ENCODE data around the gene CCR4. TPM values are rescaled to one million over a fixed set of nuclear protein-coding genes. Genes with fewer than 3 reads are reported as not detected.
"Not testable (repeated sequence)": the region's sequence is repeated elsewhere in the genome, so short reads cannot be mapped to it uniquely, and the experiment has no call there.

CCR4 gene
- total RNA-seq, 1 experiment from 2014 or later, result not detected

DNA sequence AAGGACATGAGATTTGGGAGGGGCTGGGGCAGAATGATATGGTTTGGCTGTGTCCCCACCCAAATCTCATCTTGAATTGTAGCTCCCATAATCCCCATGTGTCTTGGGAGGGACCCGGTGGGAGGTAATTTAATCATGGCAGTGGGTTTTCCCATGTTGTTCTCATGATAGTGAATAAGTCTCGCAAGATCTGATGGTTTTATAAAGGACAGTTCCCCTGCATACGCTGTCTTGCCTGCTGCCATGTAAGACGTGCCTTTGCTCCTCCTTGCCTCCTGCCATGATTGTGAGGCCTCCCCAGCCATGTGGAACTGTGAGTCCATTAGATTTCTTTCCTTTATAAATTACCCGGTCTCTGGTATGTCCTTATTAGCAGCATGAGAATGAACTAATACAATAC is 15.2 kb downstream of the CCR4 start:
- BruUV-seq (replicated peaks); DNase-seq (ENCODE audit: unreplicated experiment); intact Hi-C loops (cut with micrococcal nuclease); H3K27ac Mint-ChIP-seq (ENCODE audit: low read depth, unreplicated experiment); H3K4me3 Mint-ChIP-seq (ENCODE audit: unreplicated experiment); H3K36me3 Mint-ChIP-seq (ENCODE audit: insufficient read depth, unreplicated experiment); H3K27me3 Mint-ChIP-seq (ENCODE audit: insufficient read depth, unreplicated experiment); H3K4me1 Mint-ChIP-seq (ENCODE audit: insufficient read depth, unreplicated experiment): not testable (repeated sequence)
- CTCF ChIA-PET, result interaction anchor here (1.0 to 1.9 kb wide), 2 partner anchors 20 to 107 kb away, joined by 4 to 6 read pairs; no protein-coding TSS in a partner anchor
- H3K9me3 Mint-ChIP-seq (ENCODE audit: unreplicated experiment), result peaks cover 17% of the 10 kb centered on the region
- POLR2A ChIA-PET, result interaction anchor here (0.5 to 0.7 kb wide), 2 partner anchors 13 to 26 kb away, joined by 3 read pairs; no protein-coding TSS in a partner anchor

DNA sequence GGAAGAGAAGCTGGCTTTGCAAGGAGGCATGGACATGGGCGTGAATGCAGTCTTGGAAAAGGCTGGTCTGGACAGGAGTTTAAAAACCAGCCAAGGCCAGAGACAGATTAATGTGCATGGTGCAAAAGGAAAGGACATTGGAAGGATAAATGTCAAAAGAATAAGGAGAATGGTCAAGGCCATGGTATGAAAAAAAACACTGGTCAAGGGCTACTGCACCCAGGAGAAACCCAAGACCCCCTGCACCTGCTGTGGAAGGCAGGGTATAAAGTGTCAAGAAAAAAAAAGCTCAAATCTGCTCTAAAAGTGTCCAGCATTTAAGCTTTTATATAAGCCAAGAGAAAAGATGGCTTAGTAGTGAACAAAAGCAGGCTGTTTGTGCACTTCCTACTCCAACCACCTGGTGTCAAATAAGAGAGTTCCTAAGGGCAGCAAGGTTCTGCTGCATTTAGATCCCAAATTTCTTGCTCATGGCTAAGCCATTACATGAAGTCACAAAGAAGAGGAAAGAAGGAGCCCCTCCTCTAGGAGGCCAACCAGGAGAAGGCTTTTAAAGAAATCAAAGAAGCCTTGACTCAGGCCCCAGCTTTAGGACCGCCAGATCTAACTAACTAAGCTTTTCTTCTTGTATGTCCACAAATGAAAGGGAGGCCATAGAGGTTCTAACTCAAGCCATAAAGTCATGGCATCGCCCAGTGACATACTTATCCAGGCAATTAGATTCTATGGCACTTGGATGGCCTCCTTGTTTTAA is 16.9 kb downstream of the CCR4 start:
- BruUV-seq (replicated peaks), result no TSS peak
- no peaks in the 10 kb centered on the region for H3K36me3 Mint-ChIP-seq (ENCODE audit: insufficient read depth, unreplicated experiment)

DNA sequence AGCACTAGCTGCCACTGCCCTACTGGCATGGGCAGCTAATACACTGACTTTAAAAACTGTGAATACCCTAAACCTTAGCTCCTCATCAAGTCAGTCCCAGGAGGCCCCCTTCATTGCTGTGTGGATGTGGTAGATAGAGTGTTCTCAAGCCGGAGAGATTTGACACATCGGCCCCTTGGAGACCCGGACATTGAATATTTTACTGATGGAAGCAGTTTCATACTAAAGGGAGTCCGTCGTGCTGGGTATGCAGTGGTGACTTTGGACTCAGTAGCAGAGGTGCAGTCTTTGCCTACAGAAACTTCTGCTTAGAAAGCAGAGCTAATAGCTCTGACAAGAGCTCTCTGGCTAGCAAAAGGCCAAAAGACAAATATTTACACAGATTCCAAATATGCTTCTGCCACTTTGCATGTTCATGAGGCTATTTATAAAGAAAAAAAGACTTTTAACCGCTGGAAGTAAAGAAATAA is 17.5 kb downstream of the CCR4 start:
- Mint-ChIP-seq H3K4me1 (ENCODE audit: insufficient read depth, unreplicated experiment) (peaks cover 5% of the 10 kb centered on the region), H3K9me3 (ENCODE audit: unreplicated experiment) (peaks cover 17% of the 10 kb centered on the region), H3K4me3 (ENCODE audit: unreplicated experiment) (no peak overlapping the region), H3K27me3 (ENCODE audit: insufficient read depth, unreplicated experiment) (no peaks in the 10 kb centered on the region), H3K27ac (ENCODE audit: low read depth, unreplicated experiment) (no peak overlapping the region), H3K36me3 (ENCODE audit: insufficient read depth, unreplicated experiment) (no peaks in the 10 kb centered on the region)
- no TSS peak for BruUV-seq (replicated peaks)
- TF ChIP-seq, protein P1, sequence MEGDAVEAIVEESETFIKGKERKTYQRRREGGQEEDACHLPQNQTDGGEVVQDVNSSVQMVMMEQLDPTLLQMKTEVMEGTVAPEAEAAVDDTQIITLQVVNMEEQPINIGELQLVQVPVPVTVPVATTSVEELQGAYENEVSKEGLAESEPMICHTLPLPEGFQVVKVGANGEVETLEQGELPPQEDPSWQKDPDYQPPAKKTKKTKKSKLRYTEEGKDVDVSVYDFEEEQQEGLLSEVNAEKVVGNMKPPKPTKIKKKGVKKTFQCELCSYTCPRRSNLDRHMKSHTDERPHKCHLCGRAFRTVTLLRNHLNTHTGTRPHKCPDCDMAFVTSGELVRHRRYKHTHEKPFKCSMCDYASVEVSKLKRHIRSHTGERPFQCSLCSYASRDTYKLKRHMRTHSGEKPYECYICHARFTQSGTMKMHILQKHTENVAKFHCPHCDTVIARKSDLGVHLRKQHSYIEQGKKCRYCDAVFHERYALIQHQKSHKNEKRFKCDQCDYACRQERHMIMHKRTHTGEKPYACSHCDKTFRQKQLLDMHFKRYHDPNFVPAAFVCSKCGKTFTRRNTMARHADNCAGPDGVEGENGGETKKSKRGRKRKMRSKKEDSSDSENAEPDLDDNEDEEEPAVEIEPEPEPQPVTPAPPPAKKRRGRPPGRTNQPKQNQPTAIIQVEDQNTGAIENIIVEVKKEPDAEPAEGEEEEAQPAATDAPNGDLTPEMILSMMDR (IDR thresholded peaks at IDR 0.05; ENCODE audit: unreplicated experiment), result no peak
- DNase-seq (ENCODE audit: unreplicated experiment), result no peak
- CTCF ChIA-PET, result interaction anchor here (0.7 kb wide), 1 partner anchor 382 kb away, joined by 3 read pairs; no protein-coding TSS in a partner anchor
- intact Hi-C loops (cut with micrococcal nuclease), result no loop called here
- POLR2A ChIA-PET, result interaction anchor here (0.6 kb wide), 1 partner anchor 146 kb away, joined by 3 read pairs; no protein-coding TSS in a partner anchor

More for the DNA sequence above, 16.9 kb downstream of the CCR4 start:
- DNase-seq (ENCODE audit: unreplicated experiment), result no peak
- Mint-ChIP-seq H3K27ac (ENCODE audit: low read depth, unreplicated experiment) (no peak overlapping the region), H3K4me1 (ENCODE audit: insufficient read depth, unreplicated experiment) (peaks cover 6% of the 10 kb centered on the region), H3K9me3 (ENCODE audit: unreplicated experiment) (peaks cover 17% of the 10 kb centered on the region), H3K4me3 (ENCODE audit: unreplicated experiment) (no peak overlapping the region), H3K27me3 (ENCODE audit: insufficient read depth, unreplicated experiment) (no peaks in the 10 kb centered on the region)
- POLR2A ChIA-PET, result interaction anchor here (0.6 kb wide), 1 partner anchor 146 kb away, joined by 3 read pairs; no protein-coding TSS in a partner anchor
- intact Hi-C loops (cut with micrococcal nuclease), result no loop called here
- CTCF ChIA-PET, result interaction anchor here (0.7 kb wide), 1 partner anchor 383 kb away, joined by 3 read pairs; no protein-coding TSS in a partner anchor
- TF ChIP-seq, protein P1 (IDR thresholded peaks at IDR 0.05; ENCODE audit: unreplicated experiment), result no peak

- Mint-ChIP-seq H3K36me3 (ENCODE audit: insufficient read depth, unreplicated experiment) (no peaks in the 10 kb centered on the region), H3K27me3 (ENCODE audit: insufficient read depth, unreplicated experiment) (no peaks in the 10 kb centered on the region), H3K9me3 (ENCODE audit: unreplicated experiment) (peaks cover 17% of the 10 kb centered on the region), H3K4me3 (ENCODE audit: unreplicated experiment) (no peak overlapping the region), H3K4me1 (ENCODE audit: insufficient read depth, unreplicated experiment) (no peaks in the 10 kb centered on the region), H3K27ac (ENCODE audit: low read depth, unreplicated experiment) (no peak overlapping the region)
- peak; percentile 35 for DNase-seq (ENCODE audit: unreplicated experiment)
- intact Hi-C loops (cut with micrococcal nuclease), result no loop called here
- POLR2A ChIA-PET, result no interaction called here
- TF ChIP-seq, protein P1 (IDR thresholded peaks at IDR 0.05; ENCODE audit: unreplicated experiment), result no peak
- no TSS peak for BruUV-seq (replicated peaks)
- CTCF ChIA-PET, result no interaction called here
Observed at GRCh38 chr3:32969656-32970055, 18.2 kb downstream of the CCR4 start.

GRCh38 chr3:32971291-32971690 is 19.8 kb downstream of the CCR4 start:
- H3K4me1 Mint-ChIP-seq (ENCODE audit: insufficient read depth, unreplicated experiment); DNase-seq (ENCODE audit: unreplicated experiment); H3K27ac Mint-ChIP-seq (ENCODE audit: low read depth, unreplicated experiment); H3K9me3 Mint-ChIP-seq (ENCODE audit: unreplicated experiment); intact Hi-C loops (cut with micrococcal nuclease); H3K27me3 Mint-ChIP-seq (ENCODE audit: insufficient read depth, unreplicated experiment); H3K36me3 Mint-ChIP-seq (ENCODE audit: insufficient read depth, unreplicated experiment); BruUV-seq (replicated peaks); H3K4me3 Mint-ChIP-seq (ENCODE audit: unreplicated experiment): not testable (repeated sequence)
- ChIA-PET POLR2A (interaction anchor here (1.1 kb wide), 1 partner anchor 9 kb away, joined by 3 read pairs; no protein-coding TSS in a partner anchor), CTCF (interaction anchor here (0.8 kb wide), 1 partner anchor 23 kb away, joined by 3 read pairs; no protein-coding TSS in a partner anchor)

Measured in MCF 10A (cell line).